ENCODE results near the gene SPSB1. TPM values are rescaled to one million over a fixed set of nuclear protein-coding genes. Genes with fewer than 3 reads are reported as not detected.

The SPSB1 gene
- polyA plus RNA-seq, 1 donor (not counting 4 experiments of a cell fraction or from before 2014, with no cell fraction given), result 19.8 TPM

- peaks cover 31% of the 10 kb centered on the region for H3K4me1 ChIP-seq (ENCODE audit: control insufficient read depth, extremely low read depth, insufficient read depth, low read length)
Observed at GRCh38 chr1:9345471-9345870, 52.8 kb downstream of the SPSB1 start.

GRCh38 chr1:9345922-9346321, 53.2 kb downstream of the SPSB1 start:
- Histone ChIP-seq H3K79me2 (ENCODE audit: control insufficient read depth, insufficient read depth, low read length) (peaks cover 64% of the 10 kb centered on the region), H3K4me3 (ENCODE audit: control insufficient read depth in 2 of 3, extremely low read depth in 1 of 3, insufficient read depth in 2 of 3, low read depth in 1 of 3, low read length in 3 of 3) (no peak overlapping the region), H4K20me1 (ENCODE audit: control insufficient read depth, extremely low read depth, insufficient read depth, low read length) (peaks cover 42% of the 10 kb centered on the region), H2AFZ (ENCODE audit: control insufficient read depth, low read length) (no peak overlapping the region), H3K27ac (ENCODE audit: control insufficient read depth, insufficient read depth, low read length) (no peak overlapping the region), H3K36me3 (ENCODE audit: control insufficient read depth in 2 of 2, extremely low read depth in 1 of 2, insufficient read depth in 2 of 2, low read length in 2 of 2) (peaks cover 0 to 3% of the 10 kb centered on the region in 2 experiments), H3K9me3 (ENCODE audit: control insufficient read depth, low read depth, low read length) (no peaks in the 10 kb centered on the region), H3K9me1 (ENCODE audit: control insufficient read depth, extremely low read depth, insufficient read depth, low read length) (peaks cover 6% of the 10 kb centered on the region), H3K4me1 (ENCODE audit: control insufficient read depth, extremely low read depth, insufficient read depth, low read length) (peaks cover 28% of the 10 kb centered on the region), H3K27me3 (ENCODE audit: control insufficient read depth, extremely low read depth, insufficient read depth, low read length) (no peaks in the 10 kb centered on the region), H3K9ac (ENCODE audit: control insufficient read depth, extremely low read depth, insufficient read depth, low read length) (no peak overlapping the region), H3K4me2 (ENCODE audit: control insufficient read depth, extremely low read depth, insufficient read depth, low read depth, low read length) (no peak overlapping the region)
- no peak for TF ChIP-seq EZH2 (IDR thresholded peaks at IDR 0.05; ENCODE audit: low read length)
- TF ChIP-seq CTCF (optimal IDR thresholded peaks at IDR 0.05 in 1 of 3, IDR thresholded peaks at IDR 0.05 in 1 of 3, conservative IDR thresholded peaks at IDR 0.05 in 1 of 3; ENCODE audit: extremely low read depth in 1 of 3, insufficient read depth in 2 of 3, low read length in 3 of 3), result no peak
- dilution Hi-C loops (cut with MboI; ENCODE audit: extremely low pct_ligation_motif_present, low sequenced_read_pairs), result no loop called here
- DNase-seq (ENCODE audit: low read depth, low spot score), result no peak
- no peak for FAIRE-seq

More at GRCh38 chr1:9345471-9345870, 52.8 kb downstream of the SPSB1 start:
- Histone ChIP-seq H4K20me1 (ENCODE audit: control insufficient read depth, extremely low read depth, insufficient read depth, low read length) (peaks cover 40% of the 10 kb centered on the region), H3K4me3 (ENCODE audit: control insufficient read depth in 2 of 3, extremely low read depth in 1 of 3, insufficient read depth in 2 of 3, low read depth in 1 of 3, low read length in 3 of 3) (no peak overlapping the region), H3K27ac (ENCODE audit: control insufficient read depth, insufficient read depth, low read length) (no peak overlapping the region), H3K9me1 (ENCODE audit: control insufficient read depth, extremely low read depth, insufficient read depth, low read length) (peaks cover 8% of the 10 kb centered on the region), H3K79me2 (ENCODE audit: control insufficient read depth, insufficient read depth, low read length) (peaks cover 68% of the 10 kb centered on the region), H3K27me3 (ENCODE audit: control insufficient read depth, extremely low read depth, insufficient read depth, low read length) (no peaks in the 10 kb centered on the region), H3K9me3 (ENCODE audit: control insufficient read depth, low read depth, low read length) (no peaks in the 10 kb centered on the region), H3K9ac (ENCODE audit: control insufficient read depth, extremely low read depth, insufficient read depth, low read length) (no peak overlapping the region), H3K36me3 (ENCODE audit: control insufficient read depth in 2 of 2, extremely low read depth in 1 of 2, insufficient read depth in 2 of 2, low read length in 2 of 2) (peaks cover 0 to 3% of the 10 kb centered on the region in 2 experiments), H2AFZ (ENCODE audit: control insufficient read depth, low read length) (no peak overlapping the region), H3K4me2 (ENCODE audit: control insufficient read depth, extremely low read depth, insufficient read depth, low read depth, low read length) (no peak overlapping the region)
- TF ChIP-seq CTCF (optimal IDR thresholded peaks at IDR 0.05 in 1 of 3, IDR thresholded peaks at IDR 0.05 in 1 of 3, conservative IDR thresholded peaks at IDR 0.05 in 1 of 3; ENCODE audit: extremely low read depth in 1 of 3, insufficient read depth in 2 of 3, low read length in 3 of 3) (no peak), EZH2 (IDR thresholded peaks at IDR 0.05; ENCODE audit: low read length) (no peak)
- FAIRE-seq (no peak), DNase-seq (ENCODE audit: low read depth, low spot score) (no peak)
- dilution Hi-C loops (cut with MboI; ENCODE audit: extremely low pct_ligation_motif_present, low sequenced_read_pairs), result no loop called here

Measured in keratinocyte (primary cell).